GM19324 (cell line): ENCODE measurements around the gene MEI4.
"Not testable (repeated sequence)": the region's sequence is repeated elsewhere in the genome, so short reads cannot be mapped to it uniquely, and the experiment has no call there.

Source experiments
- ATAC-seq: cut with Tn5 transposase; IDR thresholded peaks from one replicate; pipeline ENCODE4 v1.9.1; 2021; ENCODE audit warnings: mild to moderate bottlenecking, moderate library complexity; ENCODE audit not compliant: unreplicated experiment, low FRiP score

Gene MEI4

GRCh38 chr6:77674211-77674610 lies 21.4 kb downstream of the MEI4 start:
- no peak for ATAC-seq

- ATAC-seq: no peak
Observed at GRCh38 chr6:77678048-77678447, 25.2 kb downstream of the MEI4 start.

GRCh38 chr6:77683515-77683914 lies 30.7 kb downstream of the MEI4 start:
- no peak for ATAC-seq

DNA sequence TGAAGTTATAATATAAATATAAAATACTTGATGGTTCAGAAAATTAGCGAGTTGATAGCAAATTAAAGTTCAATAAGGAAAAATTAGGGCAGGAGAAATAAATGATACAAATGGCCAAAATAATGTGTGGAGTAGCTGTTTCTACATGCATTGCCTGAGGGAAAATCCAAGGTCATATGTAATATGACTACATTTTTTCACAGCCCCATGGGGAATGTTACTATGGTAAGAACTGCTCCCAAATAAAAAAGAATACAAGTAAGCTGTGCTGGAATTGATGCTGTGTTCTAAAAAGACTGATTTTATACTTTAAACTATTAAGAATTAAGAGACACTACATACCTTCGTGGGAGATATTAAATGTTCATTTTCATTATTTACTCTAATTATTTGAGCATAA lies 34.1 kb downstream of the MEI4 start:
- no peak for ATAC-seq

DNA sequence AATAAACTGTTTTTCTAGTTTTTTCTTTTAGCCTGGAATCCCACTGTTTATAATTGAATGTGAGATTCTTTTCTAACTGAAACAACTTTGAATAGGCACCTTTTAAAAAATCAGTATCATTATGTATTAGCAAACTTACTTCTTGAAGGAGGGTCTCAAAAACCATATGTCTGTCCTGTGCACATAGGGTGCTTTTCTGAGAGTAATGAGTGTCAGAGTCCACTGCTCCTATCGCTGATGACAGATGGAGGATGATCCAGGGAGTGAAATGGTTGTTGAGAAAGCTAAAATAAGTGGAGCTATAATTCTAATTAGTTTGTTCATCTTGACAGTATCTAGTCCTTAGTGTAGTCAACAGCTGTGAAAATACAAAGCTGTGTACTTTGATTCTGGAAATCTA lies 35.8 kb downstream of the MEI4 start:
- ATAC-seq: no peak

GRCh38 chr6:77700095-77700494 lies 47.3 kb downstream of the MEI4 start:
- not testable (repeated sequence) for ATAC-seq

DNA sequence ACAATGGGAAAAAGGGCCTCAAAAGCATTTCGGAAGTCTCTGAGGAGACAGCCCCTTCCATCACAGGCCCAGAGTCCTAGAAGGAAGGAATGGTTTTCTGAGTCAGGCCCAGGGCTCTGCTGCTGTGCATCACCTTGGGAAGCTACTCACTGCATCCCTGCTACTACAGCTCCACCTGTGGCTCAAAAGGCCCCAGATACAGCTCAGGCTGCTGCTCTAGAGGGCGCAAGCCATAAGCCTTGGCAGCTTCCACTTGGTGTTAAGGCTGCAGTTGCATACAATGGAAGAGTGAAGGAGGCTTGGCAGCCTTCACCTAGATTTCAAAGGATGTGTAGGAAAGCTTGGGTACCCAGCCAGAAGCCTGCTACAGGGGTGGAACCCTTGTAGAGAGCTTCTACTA lies 54.8 kb downstream of the MEI4 start:
- no peak for ATAC-seq

DNA sequence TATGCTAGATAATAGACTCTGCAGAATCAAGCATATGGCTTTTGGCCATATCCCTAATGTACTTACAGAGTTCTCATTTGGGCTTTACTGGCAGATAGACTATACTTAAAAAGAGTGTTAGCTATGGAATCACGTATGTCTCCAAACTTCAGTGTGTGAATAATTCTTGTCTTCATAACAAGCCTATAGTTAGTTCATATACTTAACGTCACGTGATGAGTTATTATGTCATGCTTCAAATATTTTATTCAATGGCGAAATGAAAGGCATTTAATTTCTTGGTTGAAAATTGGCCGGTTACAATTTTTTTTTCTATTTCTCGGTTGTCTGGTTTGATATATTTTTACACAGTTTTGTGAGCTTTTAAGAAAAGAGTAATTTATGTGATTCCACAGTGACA lies 62.7 kb downstream of the MEI4 start:
- no peak for ATAC-seq

GRCh38 chr6:77716311-77716710 lies 63.5 kb downstream of the MEI4 start:
- ATAC-seq: no peak

- not testable (repeated sequence) for ATAC-seq
Observed at GRCh38 chr6:77736010-77736409, 83.2 kb downstream of the MEI4 start.

DNA sequence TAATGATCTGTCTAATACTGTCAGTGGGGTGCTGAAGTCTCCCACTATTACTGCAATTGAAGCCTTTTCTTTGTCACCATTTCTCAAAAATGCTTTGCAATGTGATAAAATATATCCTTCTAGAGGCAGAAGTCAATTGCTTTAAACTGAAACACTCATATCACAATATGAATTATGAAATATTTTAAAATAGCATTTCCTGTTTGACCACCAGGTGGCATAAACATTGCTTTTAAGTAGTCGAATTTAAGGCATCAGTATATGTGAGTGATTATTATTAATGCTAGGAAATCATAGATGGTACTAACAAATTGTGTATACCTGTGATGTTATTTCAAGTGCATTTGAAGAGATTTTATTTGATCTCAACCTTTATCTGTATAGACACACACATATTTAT lies 87.5 kb downstream of the MEI4 start:
- ATAC-seq: no peak

- ATAC-seq: not testable (repeated sequence)
Observed at GRCh38 chr6:77752156-77752555, 99.3 kb downstream of the MEI4 start.

GRCh38 chr6:77762386-77762785 lies 109.5 kb downstream of the MEI4 start:
- ATAC-seq: no peak

GRCh38 chr6:77763124-77763523 lies 110.3 kb downstream of the MEI4 start:
- ATAC-seq: no peak

GRCh38 chr6:77764364-77764763 lies 111.5 kb downstream of the MEI4 start:
- ATAC-seq: no peak

GRCh38 chr6:77773157-77773822 lies 120.5 kb downstream of the MEI4 start:
- ATAC-seq: no peak

DNA sequence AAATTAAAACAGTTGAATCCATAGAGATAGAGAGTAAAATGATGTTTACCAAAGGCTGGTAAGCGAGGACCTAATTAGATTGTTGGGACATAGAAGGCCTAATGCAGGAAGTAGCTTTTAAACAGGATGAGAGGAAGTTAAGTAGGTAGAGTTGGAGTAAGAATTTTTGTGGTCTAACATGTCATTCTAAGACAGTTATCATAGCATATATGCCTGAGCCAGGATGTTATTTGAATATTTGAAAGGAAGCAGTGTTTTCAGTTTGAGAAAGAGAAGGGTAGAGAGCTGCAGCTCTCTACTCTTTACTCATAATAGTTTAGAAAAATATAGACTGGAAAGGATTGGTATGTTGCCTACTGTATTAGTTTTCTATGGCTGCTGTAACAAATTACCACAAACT lies 121.6 kb downstream of the MEI4 start:
- ATAC-seq: no peak

GRCh38 chr6:77776441-77776840 lies 123.6 kb downstream of the MEI4 start:
- no peak for ATAC-seq

- ATAC-seq: no peak
Observed at GRCh38 chr6:77778527-77778926, 125.7 kb downstream of the MEI4 start.

DNA sequence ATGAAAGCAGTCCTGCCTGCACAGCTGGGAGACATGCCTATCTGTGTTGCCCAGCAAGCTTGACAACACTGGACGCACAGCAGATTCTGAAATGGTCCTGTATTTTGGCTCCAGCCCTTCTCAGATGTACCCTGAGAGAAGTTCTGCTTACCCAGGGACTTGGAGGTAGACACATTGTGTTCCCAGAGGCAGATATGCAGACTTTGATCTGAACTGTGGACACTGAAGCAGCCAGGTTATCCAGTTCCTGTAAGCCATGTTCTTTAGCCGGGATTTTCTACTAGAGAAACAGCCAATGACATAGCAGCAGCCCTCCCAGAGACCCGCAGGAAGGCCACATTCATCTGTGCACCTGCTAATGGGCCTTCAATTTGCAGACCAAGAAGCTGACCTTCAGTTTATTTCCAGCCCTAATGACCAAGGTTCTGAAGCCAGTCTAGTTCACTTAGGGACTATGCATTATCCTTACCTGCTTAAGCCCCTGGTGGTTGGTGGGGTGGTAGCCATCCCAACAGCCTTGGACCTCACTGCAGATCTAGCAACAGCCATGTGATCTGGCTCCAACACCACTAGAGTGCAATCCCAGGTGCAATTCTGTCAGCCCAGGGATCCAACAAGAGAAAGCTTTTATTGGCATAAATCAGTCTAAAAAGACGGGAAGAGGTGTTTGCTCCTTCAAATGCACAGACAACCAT lies 134.2 kb downstream of the MEI4 start:
- no peak for ATAC-seq

DNA sequence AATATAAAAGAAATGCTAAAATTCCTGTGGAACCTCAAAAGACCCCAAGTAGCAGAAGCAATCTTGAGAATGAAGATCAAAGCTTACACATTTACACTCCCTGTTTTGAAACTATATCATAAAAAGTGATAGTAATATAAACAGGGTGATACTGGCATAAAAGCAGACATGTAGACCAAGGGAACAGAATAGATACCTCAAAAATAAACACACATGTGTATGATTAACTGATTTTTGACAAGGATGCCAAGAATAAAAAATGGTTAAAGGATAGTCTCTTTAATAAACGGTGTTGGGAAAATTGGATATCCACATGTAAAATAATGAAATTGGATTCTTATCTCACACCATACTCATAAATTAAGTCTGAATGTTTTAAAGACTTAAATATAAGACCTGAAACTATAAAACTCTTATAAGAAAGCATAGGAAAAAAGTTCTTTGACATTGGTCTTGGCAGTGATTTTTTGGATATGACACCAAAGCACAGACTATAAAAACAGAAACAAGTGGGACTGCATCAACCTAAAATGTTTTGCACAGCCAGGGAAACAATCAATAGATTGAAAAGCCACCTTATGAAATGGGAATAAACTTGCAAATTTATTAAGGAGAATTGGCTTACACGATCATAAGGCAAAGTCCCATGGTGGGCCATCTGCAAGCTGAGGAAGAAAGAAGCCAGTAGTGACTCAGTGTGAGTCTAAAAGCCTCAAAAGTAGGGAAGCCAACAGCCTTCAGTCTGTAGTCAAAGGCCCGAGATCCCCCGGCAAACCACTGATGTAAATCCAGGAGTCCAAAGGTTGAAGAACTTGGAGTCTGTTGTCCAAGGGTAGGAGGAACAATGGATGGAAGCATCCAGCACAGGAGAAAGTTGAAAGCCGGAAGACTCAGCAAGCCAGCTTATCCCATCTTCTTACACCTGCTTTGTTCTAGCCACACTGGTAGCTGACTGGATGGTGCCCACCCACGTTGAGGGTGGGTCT lies 144.3 kb downstream of the MEI4 start:
- no peak for ATAC-seq
